Epithelial cell of esophagus (primary cell): Measurements from ENCODE around the gene TMEM9B.

Source experiments
- DNase-seq: peaks from one replicate; pipeline ENCODE4 v3.0.0; 2010; ENCODE audit warnings: low read depth
- H3K4me3 ChIP-seq: 2 replicates; pipeline ENCODE4 v1.5.1; 2011; ENCODE audit warnings: mild to moderate bottlenecking, low read length, control low read depth
- CTCF ChIP-seq: IDR thresholded peaks from 2 replicates; pipeline ENCODE4 v1.5.1; 2011; ENCODE audit warnings: low read depth, mild to moderate bottlenecking, low read length, control low read depth, inconsistent platforms; ENCODE audit not compliant: insufficient read depth; ENCODE audit errors: missing control alignments

TMEM9B gene

GRCh38 chr11:8905528-8906165 lies 58.6 kb downstream of the TMEM9B start:
- DNase-seq, result peak; percentile 88
- TF ChIP-seq CTCF, result no peak
- no peak overlapping the region for H3K4me3 ChIP-seq

- no peak for TF ChIP-seq CTCF
- DNase-seq, result no peak
These were observed 65.0 kb downstream of the TMEM9B start for GRCh38 chr11:8899119-8899753.

More at GRCh38 chr11:8899119-8899753, 65.0 kb downstream of the TMEM9B start:
- H3K4me3 ChIP-seq, result no peak overlapping the region
